Right lung (tissue), 5 donors: ENCODE measurements around the gene CLEC3A. TPM values are rescaled to one million over a fixed set of nuclear protein-coding genes. Genes with fewer than 3 reads are reported as not detected.
A peak's percentile ranks its signal among the peaks of the same experiment; 100 is the strongest.
"Not testable (repeated sequence)": the region's sequence is repeated elsewhere in the genome, so short reads cannot be mapped to it uniquely, and the experiment has no call there.

ENCODE experiments used
- DNase-seq, 2 donors: peaks; one replicate each; pipeline ENCODE4 v3.0.0-alpha.2; 2013
- polyA plus RNA-seq, 5 donors: library from polyadenylated mRNA; unstranded; fragments of 120-200 nt; gene quantifications; one replicate each; pipeline versions ENCODE4 v1.2.1 to v1.2.3, GENCODE V29; 2013; ENCODE audit warnings: inconsistent platforms in 1 of 5, low replicate concordance in 1 of 5; ENCODE audit not compliant: insufficient read length in 5 of 5, insufficient read depth in 1 of 5

Gene CLEC3A
- polyA plus RNA-seq, 5 donors, result 0.09 TPM; not detected in 4

GRCh38 chr16:78028018-78028417 lies 5.7 kb downstream of the CLEC3A start:
- no peak for DNase-seq

DNA sequence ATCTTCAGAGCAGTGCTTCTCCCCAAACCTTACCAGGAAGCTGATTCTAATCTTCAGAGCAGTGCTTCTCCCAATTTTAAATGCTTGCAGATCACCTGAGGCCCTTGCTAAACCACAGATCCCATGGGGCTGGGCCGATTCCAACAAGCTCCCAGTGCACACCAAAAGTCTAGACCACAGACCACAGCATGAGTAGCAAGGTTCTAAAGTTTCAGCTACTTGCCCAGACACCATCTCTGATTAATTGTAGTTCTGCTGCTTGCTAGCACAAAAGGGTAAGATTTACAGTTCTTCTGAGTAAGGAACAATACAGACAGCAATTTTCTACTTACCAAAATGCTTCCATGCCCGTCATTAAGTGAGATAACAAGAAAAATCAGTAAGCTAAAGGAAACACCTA lies 12.2 kb downstream of the CLEC3A start:
- no peak for DNase-seq

DNA sequence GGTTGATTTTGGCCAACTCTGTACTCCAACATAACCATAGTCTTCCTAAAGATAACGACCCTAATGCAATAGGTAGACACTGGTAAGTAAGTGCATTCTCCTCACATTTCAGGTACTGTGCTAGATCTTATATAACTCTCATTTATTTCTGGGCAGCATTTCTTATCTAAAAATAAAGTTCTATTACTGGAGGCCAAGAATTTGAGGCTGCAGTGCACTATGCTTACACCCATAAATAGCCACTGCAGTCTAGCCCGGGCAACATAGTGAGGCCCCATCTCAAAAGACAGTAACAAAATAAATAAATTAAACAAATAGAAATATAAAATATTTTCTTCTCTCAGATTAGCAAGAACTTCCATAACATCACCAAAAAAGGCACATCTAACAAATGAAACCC lies 12.7 kb downstream of the CLEC3A start:
- no peak for DNase-seq

DNA sequence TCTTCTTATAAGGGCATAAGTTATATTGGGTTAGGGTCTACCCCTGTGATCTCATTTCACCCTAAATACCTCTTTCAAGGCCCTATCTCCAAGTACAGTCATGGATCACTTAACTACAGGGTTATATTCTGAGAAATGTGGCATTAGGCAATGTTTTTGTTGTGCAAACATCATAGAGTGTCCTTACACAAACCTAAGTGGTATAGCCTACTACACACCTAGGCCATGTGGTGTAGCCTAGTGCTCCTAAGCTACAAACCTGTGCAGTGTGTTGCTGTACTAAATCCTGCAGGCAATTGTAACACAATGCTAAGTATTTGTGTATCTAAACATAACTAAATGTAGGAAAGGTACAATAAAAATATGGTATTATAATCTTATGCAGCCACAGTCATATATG lies 18.0 kb downstream of the CLEC3A start:
- DNase-seq, result no peak

GRCh38 chr16:78045865-78046581 lies 23.7 kb downstream of the CLEC3A start:
- DNase-seq, result peak; percentile 85 to 86

- DNase-seq, result no peak
Measured at GRCh38 chr16:78048319-78048718, 26.0 kb downstream of the CLEC3A start.

DNA sequence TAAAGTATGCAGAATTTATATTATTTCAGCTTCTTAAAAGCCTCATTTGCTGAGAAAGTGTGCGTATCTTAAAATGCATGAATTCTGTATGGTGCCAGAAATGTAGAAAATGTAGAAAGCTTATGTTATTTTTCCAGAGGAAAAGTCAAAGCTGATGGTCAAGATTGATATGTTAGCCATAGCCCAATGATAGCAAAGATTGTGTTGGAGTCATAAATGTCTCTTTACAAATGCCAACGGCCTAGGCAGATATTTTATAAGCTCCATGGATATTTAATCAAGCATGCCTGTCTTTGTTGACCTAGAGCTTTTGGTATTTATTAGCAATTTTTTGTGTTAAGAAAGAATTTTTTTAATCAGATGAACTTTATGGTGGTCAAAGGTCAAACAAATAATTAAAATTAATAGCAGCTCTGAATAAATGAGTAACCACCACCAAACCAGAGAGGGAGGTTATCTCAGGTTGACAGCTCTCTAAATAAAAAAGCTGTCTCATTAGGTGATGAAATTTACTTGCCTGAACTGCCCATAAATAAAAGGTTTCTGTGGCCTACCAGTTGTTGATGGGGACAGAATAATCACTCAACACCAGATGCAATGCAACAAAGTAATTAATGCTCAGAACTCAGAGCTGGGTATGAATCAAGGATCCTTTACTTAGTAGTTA lies 28.5 kb downstream of the CLEC3A start:
- DNase-seq, result no peak

- DNase-seq, result no peak
Measured at GRCh38 chr16:78057803-78058564, 35.6 kb downstream of the CLEC3A start.

GRCh38 chr16:78059806-78060205 lies 37.5 kb downstream of the CLEC3A start:
- not testable (repeated sequence) for DNase-seq

DNA sequence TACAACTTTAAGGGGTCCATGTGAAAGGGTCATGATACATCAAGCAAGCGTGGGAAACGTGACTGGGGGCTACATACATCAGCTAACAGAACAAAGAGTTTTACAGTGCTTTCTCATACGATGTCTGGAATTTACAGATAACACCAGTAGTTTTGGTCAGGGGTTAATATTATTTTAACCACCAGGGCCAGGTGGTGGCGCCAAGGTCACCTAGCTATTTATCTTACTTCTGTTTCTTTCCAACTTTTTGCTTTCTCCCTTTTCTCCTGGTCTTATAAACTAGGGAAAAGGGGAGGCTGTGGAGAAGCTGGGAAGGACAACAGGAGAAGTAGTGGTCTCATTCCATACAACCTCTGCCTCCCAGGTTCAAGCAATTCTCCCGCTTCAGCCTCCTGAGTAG lies 37.9 kb downstream of the CLEC3A start:
- no peak for DNase-seq

GRCh38 chr16:78060809-78061208 lies 38.5 kb downstream of the CLEC3A start:
- DNase-seq, result no peak

- DNase-seq, result no peak
Measured at GRCh38 chr16:78065319-78065718, 43.0 kb downstream of the CLEC3A start.

GRCh38 chr16:78069913-78070312 lies 47.6 kb downstream of the CLEC3A start:
- no peak for DNase-seq

- no peak for DNase-seq
Measured at GRCh38 chr16:78072275-78072674, 49.9 kb downstream of the CLEC3A start.

DNA sequence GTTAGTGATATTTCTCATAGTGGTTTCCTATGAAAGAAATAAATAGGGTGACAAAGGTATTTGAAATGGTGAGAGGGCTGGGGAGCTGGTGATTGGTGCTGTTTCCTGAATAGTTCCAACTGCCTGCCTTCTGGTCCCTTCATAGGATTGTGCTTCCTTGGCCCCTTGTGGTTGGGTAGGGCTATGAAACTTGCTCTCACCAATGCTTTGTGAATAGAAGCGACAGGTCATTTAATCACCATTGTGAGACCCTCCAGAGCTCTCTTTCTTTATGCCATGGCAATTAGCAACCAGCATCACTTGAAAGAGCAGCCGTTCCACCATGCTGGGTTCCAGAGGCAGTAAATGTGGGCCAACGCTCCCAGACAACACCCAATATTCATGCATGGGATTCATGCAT lies 53.5 kb downstream of the CLEC3A start:
- no peak for DNase-seq

GRCh38 chr16:78081341-78081740 lies 59.0 kb downstream of the CLEC3A start:
- no peak for DNase-seq

Other genes with a start within 250 kb of the CLEC3A start
- gene VAT1L, start 234.0 kb upstream of the CLEC3A start, polyA plus RNA-seq, result 10 to 100 TPM in 1 of 5 donors, 1 to 10 TPM in 4; 5.4 to 10.2 (median 7.4) TPM
- gene WWOX, start 77.1 kb downstream of the CLEC3A start, polyA plus RNA-seq, result 10 to 100 TPM; 29.3 to 41.5 (median 32.3) TPM